Omental fat pad (tissue), 4 donors: ENCODE measurements around the gene OPA1. TPM values are rescaled to one million over a fixed set of nuclear protein-coding genes. Genes with fewer than 3 reads are reported as not detected.

Experiments
- ATAC-seq: fragments of 150-250 bp; one replicate; pipeline ENCODE4 v1.9.1; 2016; ENCODE audit warnings: mild to moderate bottlenecking, moderate library complexity; ENCODE audit not compliant: low FRiP score
- DNase-seq: peaks from one replicate; pipeline ENCODE4 v3.0.0-alpha.2; 2019; ENCODE audit warnings: low spot score
- CTCF ChIP-seq, 3 donors: fragments of 450-650 bp; IDR thresholded peaks; one replicate each; pipeline ENCODE4 v1.5.1; 2016 to 2017; ENCODE audit warnings: antibody characterized with exemption in 3 of 3, mild to moderate bottlenecking in 3 of 3, moderate library complexity in 2 of 3
- total RNA-seq, 4 donors: library from RNA; depleted of rRNA; stranded (reverse); fragments of >200 nt; gene quantifications; one replicate each; pipeline ENCODE4 v1.1.0, GENCODE V29; 2016

The OPA1 gene
- total RNA-seq, 4 donors from 2014 or later = 40.3 to 64.1 (median 41.9) TPM

- TF ChIP-seq CTCF (IDR thresholded peaks at IDR 0.05) = no peak
- ATAC-seq (no peak), DNase-seq (no peak)
Measured at GRCh38 chr3:193731656-193732055, 138.6 kb downstream of the OPA1 start.

DNA sequence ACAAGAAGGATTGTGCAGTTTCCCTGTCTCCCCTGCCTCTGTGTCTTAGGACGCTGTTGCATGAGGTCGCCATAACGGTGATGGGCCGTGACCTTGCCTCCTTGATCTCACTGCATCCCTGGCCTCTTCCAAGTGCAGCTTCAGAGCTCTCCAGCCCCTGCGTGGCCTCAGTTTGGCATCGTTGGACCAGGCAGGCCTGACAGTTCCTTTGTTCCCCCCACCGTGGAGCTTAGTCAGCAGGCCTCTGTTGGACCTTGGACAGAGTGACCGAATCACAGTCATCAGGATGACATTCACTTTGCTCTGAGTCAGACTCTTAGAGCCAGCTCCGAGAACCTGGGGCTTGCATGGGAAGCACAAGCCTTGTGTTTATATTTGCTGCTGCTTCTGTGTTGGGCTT, 139.4 kb downstream of the OPA1 start:
- no peak for DNase-seq
- ATAC-seq = no peak
- TF ChIP-seq CTCF (IDR thresholded peaks at IDR 0.05) = no peak

- ATAC-seq (no peak), DNase-seq (no peak)
- TF ChIP-seq CTCF (IDR thresholded peaks at IDR 0.05) = no peak
Measured at GRCh38 chr3:193732827-193733226, 139.8 kb downstream of the OPA1 start.

- TF ChIP-seq CTCF (IDR thresholded peaks at IDR 0.05) = no peak
- no peak for DNase-seq
- no peak for ATAC-seq
Measured at GRCh38 chr3:193734737-193735366, 141.8 kb downstream of the OPA1 start.

DNA sequence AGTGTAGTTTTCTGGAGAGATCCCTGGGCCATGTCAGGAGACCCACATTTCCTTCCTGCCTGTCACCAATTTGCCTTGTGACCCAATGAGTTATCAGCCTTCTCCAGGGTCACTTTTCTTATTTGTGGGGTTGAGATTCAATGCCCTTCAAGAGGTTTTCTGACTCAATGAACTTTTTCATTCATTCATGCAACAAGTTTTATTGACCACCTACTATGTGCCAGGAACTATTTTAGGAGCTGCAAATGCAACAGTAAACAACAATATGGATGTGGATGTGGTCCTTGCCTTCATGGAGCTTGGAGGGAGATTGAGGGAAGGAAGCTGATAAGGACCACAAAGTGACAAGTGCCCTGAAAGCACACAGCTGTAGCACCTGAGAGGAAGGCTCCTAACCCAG, 142.8 kb downstream of the OPA1 start:
- DNase-seq (no peak), ATAC-seq (no peak)
- no peak for TF ChIP-seq CTCF (IDR thresholded peaks at IDR 0.05)

DNA sequence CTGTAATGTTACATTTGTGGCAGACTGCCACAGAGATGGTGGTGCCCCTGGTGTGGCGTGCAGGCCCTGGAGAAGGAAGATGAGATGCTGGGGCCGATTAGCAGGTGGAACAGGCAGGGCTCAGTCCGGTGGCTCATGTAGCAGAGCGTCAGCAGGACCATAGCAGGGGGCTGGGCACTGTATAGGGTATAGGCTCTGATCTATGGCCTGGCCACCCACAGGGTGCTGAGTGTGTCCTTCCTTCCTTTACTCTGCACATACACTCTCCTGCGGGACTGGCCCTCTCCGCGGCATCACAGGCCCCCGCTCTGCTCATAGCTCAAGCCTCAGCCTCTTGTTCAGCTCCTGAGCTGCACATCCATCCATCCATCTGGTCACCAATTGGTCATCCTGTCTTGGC, 143.6 kb downstream of the OPA1 start:
- no peak for DNase-seq
- TF ChIP-seq CTCF (IDR thresholded peaks at IDR 0.05) = no peak
- ATAC-seq = no peak

- DNase-seq (no peak), ATAC-seq (no peak)
- TF ChIP-seq CTCF (IDR thresholded peaks at IDR 0.05) = no peak
Measured at GRCh38 chr3:193737191-193737751, 144.3 kb downstream of the OPA1 start.
